Measurements from ENCODE around the gene CRY1.
A peak's percentile ranks its signal among the peaks of the same experiment; 100 is the strongest.
"Not testable (repeated sequence)": the region's sequence is repeated elsewhere in the genome, so short reads cannot be mapped to it uniquely, and the experiment has no call there.

The CRY1 gene

DNA sequence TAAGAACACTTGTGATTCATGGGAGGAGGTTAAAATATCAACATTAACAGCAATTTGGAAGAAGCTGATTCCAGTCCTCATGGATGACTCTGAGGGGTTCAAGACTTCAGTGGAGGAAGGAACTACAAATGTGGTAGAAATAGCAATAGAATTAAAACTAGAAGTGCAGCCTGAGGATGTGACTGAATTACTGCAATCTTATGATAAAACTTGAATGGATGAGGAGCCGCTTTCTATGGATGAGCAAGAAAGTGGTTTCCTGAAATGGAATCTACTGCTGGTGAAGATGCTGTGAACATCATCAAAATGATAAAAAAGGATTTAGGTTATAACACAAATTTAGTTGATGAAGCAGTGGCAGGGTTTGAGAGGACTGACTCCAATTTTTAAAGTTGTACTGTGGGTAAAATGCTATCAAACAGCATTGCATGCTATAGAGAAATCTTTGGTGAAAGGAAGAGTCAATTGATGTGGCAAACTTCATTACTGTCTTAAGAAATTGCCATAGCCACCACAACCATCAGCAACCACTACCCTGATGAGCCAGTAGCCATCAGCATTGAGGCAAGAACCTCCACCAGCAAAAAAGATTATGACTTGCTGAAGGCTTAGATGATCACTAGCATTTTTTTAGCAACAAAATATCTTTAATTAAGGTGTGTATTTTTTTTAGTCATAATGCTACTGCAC, 80.5 kb downstream of the CRY1 start:
- Mint-ChIP-seq H3K4me3 (no peak overlapping the region), H3K4me1 (no peaks in the 10 kb centered on the region), H3K36me3 (peaks cover 18% of the 10 kb centered on the region), H3K27ac (no peak overlapping the region), H3K9me3 (peaks cover 3% of the 10 kb centered on the region), H3K27me3 (peaks cover 14% of the 10 kb centered on the region)
- ATAC-seq = no peak

DNA sequence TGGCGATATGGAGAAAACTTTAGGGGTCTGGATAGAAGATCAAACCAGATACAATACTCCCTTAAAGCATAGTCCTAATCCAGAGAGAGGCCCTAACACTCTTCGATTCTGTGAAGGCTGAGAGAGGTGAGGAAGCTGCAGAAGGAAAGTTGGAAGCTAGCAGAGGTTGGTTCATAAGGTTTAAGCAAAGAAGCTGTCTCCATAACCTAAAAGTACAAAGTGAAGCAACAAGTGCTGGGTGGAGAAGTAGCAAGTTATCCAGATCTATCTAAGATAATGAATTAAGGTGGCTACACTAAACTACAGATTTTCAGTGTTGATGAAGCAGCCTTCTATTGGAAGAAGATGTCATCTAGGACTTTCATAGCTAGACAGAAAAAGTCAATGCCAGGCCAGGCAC, 81.8 kb downstream of the CRY1 start:
- H3K4me3 Mint-ChIP-seq = no peak overlapping the region
- peaks cover 3% of the 10 kb centered on the region for H3K9me3 Mint-ChIP-seq
- no peak for ATAC-seq
- H3K36me3 Mint-ChIP-seq = peaks cover 6% of the 10 kb centered on the region
- peaks cover 17% of the 10 kb centered on the region for H3K27me3 Mint-ChIP-seq
- no peak overlapping the region for H3K27ac Mint-ChIP-seq
- H3K4me1 Mint-ChIP-seq = no peaks in the 10 kb centered on the region

GRCh38 chr12:107007411-107007810, 85.9 kb downstream of the CRY1 start:
- Mint-ChIP-seq H3K4me1 (no peaks in the 10 kb centered on the region), H3K4me3 (no peak overlapping the region), H3K9me3 (peaks cover 7% of the 10 kb centered on the region), H3K27ac (no peak overlapping the region), H3K27me3 (peaks cover 17% of the 10 kb centered on the region), H3K36me3 (peaks cover 6% of the 10 kb centered on the region)
- no peak for ATAC-seq

DNA sequence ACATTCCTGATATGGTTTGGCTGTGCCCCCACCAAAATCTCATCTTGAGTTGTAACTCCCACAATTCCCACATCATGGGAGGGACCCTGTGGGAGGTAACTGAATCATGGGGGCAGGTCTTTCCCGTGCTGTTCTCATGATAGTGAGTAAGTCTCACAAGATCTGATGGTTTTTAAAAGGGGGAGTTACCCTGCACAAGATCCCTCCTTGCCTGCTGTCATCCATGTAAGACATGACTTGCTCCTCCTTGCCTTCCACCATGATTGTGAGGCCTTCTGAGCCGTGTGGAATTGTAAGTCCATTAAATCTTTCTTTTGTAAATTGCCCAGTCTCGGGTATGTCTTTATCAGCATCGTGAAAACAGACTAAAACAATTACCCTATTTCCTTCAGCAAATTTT, 90.7 kb downstream of the CRY1 start:
- H3K27ac Mint-ChIP-seq, H3K27me3 Mint-ChIP-seq, ATAC-seq, H3K9me3 Mint-ChIP-seq, H3K36me3 Mint-ChIP-seq, H3K4me3 Mint-ChIP-seq, H3K4me1 Mint-ChIP-seq: not testable (repeated sequence)

DNA sequence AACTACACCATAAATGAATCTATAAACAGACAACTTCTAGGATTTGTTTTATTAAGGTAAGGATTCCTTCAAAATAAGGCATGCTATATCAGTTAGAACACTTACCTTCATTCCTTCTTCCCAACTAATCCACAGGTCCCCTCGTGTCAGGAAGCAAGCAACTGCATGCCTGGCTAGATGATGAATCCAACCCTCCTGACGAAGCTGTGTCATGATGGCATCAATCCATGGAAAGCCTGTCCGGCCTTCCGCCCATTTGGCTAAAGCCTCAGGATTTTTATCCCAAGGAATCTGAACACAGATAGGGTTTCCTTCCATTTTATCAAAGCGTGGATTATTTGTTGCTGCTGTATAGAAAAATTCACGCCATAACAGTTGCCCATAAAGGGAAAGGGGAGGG, 93.9 kb downstream of the CRY1 start:
- no peaks in the 10 kb centered on the region for H3K27me3 Mint-ChIP-seq
- H3K4me1 Mint-ChIP-seq = no peaks in the 10 kb centered on the region
- peaks cover 4% of the 10 kb centered on the region for H3K9me3 Mint-ChIP-seq
- ATAC-seq = no peak
- H3K4me3 Mint-ChIP-seq = no peak overlapping the region
- no peak overlapping the region for H3K27ac Mint-ChIP-seq
- H3K36me3 Mint-ChIP-seq = peaks cover 17% of the 10 kb centered on the region

DNA sequence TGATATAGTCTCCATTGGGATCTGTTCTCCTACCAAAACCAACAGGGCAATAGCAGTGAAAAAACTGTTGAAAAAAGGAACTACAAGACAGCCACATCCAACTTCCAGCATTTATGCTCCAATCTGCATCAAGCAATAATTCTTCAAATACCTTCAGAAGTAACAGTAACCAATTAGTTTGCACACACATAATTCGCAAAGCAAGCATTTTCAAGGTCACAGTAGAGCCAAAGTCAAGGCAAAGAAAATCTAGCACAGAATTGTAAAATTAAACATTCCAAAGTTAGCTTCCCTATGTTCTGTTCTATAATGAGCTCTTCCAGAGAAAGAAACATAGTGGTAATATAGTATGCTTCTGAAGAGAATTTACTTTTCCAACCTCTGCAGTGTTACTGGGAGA, 95.4 kb downstream of the CRY1 start:
- peaks cover 17% of the 10 kb centered on the region for H3K36me3 Mint-ChIP-seq
- no peak overlapping the region for H3K4me3 Mint-ChIP-seq
- no peaks in the 10 kb centered on the region for H3K27me3 Mint-ChIP-seq
- no peak overlapping the region for H3K27ac Mint-ChIP-seq
- no peaks in the 10 kb centered on the region for H3K4me1 Mint-ChIP-seq
- ATAC-seq = no peak
- peaks cover 4% of the 10 kb centered on the region for H3K9me3 Mint-ChIP-seq

DNA sequence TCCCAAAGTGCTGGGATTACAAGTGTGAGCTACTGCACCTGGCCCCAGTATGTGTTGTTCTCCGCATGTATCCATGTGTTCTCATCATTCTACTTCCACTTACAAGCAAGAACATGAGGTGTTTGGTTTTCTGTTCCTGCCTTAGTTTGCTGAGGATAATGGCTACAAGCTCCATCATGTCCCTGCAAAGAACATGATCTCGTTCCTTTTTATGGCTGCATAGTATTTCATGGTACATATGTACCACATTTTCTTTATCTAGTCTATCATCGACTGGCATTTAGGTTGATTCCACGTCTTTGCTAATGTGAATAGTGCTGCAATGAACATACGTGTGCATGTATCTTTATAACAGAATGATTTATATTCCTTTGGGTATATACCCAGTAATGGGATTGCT, 97.2 kb downstream of the CRY1 start:
- peaks cover 12% of the 10 kb centered on the region for H3K36me3 Mint-ChIP-seq
- not testable (repeated sequence) for ATAC-seq, H3K4me3 Mint-ChIP-seq, H3K27me3 Mint-ChIP-seq, H3K4me1 Mint-ChIP-seq, H3K27ac Mint-ChIP-seq, H3K9me3 Mint-ChIP-seq

GRCh38 chr12:106994579-106995220, 98.6 kb downstream of the CRY1 start:
- no peak overlapping the region for H3K27ac Mint-ChIP-seq

GRCh38 chr12:106987846-106988245, 105.5 kb downstream of the CRY1 start:
- Mint-ChIP-seq H3K4me1 (peaks cover 38% of the 10 kb centered on the region), H3K36me3 (peaks cover 27% of the 10 kb centered on the region), H3K9me3 (peaks cover 11% of the 10 kb centered on the region), H3K27ac (no peak overlapping the region), H3K4me3 (peak overlapping the region; percentile 99), H3K27me3 (no peaks in the 10 kb centered on the region)
- no peak for ATAC-seq

More at GRCh38 chr12:106994579-106995220, 98.6 kb downstream of the CRY1 start:
- Mint-ChIP-seq H3K4me1 (no peaks in the 10 kb centered on the region), H3K4me3 (no peak overlapping the region), H3K9me3 (no peaks in the 10 kb centered on the region), H3K27me3 (no peaks in the 10 kb centered on the region), H3K36me3 (peaks cover 12% of the 10 kb centered on the region)
- no peak for ATAC-seq

- Mint-ChIP-seq H3K4me1 (peaks cover 38% of the 10 kb centered on the region), H3K4me3 (peak within 1 kb of the TSS; percentile 99), H3K27ac (peak within 1 kb of the TSS; percentile 92), H3K27me3 (no peaks in the 10 kb centered on the region), H3K36me3 (peaks cover 27% of the 10 kb centered on the region), H3K9me3 (peaks cover 11% of the 10 kb centered on the region)
- ATAC-seq = peak; percentile 98
These were observed 106.5 kb downstream of the CRY1 start, which contains the start of gene MTERF2 for GRCh38 chr12:106986625-106987389. Gene MTERF2, minus strand, starts transcription at chr12:106987146. Its CDS starts 8,432 bp downstream, at chr12:106978714.

DNA sequence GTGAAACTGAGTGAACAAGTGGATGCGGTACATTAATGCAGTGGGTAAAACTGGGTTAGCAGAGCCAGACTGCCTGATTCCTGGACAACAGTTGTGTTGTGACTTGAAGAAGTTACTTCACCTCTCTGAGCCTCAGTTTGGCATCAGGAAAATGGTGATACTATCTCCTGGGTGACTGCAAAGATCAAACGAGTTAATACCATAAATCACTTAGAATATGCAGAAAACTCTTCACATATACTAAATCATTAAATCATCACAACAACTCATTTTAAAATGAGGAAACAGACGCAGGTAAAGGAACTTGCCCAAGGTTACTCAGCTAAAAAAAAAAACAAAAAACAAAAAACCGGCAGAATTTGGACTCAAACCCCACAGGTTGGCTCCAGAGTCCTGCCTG, 107.2 kb downstream of the CRY1 start:
- no peaks in the 10 kb centered on the region for H3K27me3 Mint-ChIP-seq
- peak overlapping the region; percentile 92 for H3K27ac Mint-ChIP-seq
- peaks cover 11% of the 10 kb centered on the region for H3K9me3 Mint-ChIP-seq
- H3K4me1 Mint-ChIP-seq = peaks cover 38% of the 10 kb centered on the region
- H3K4me3 Mint-ChIP-seq = peak overlapping the region; percentile 99
- no peak for ATAC-seq
- H3K36me3 Mint-ChIP-seq = peaks cover 27% of the 10 kb centered on the region

DNA sequence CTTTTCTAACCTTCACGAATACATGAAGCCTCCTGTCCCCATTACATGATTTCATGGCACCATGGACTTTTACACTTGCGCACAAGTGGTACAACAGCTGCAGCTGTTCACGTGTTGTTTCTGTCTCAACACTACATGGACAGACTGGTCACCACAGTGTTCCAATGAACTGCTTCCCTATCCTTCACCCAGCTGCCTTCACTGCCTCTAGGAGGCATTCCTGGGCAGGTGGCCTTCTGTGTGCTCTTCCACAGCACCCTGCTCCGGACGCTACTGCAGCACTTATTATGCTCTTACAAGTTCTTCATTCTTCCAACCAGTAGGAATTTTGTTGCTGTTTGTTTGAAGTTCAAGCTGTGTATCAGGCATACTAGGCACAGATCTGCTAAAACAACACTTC, 107.9 kb downstream of the CRY1 start:
- Mint-ChIP-seq H3K27ac (no peak overlapping the region), H3K4me1 (peaks cover 38% of the 10 kb centered on the region), H3K4me3 (no peak overlapping the region), H3K9me3 (peaks cover 11% of the 10 kb centered on the region), H3K36me3 (peaks cover 27% of the 10 kb centered on the region), H3K27me3 (no peaks in the 10 kb centered on the region)
- ATAC-seq = no peak

- H3K9me3 Mint-ChIP-seq = peaks cover 11% of the 10 kb centered on the region
- H3K27ac Mint-ChIP-seq = no peak overlapping the region
- H3K27me3 Mint-ChIP-seq = no peaks in the 10 kb centered on the region
- no peak overlapping the region for H3K4me3 Mint-ChIP-seq
- ATAC-seq = no peak
- H3K4me1 Mint-ChIP-seq = peaks cover 38% of the 10 kb centered on the region
- peaks cover 27% of the 10 kb centered on the region for H3K36me3 Mint-ChIP-seq
These were observed 108.7 kb downstream of the CRY1 start for GRCh38 chr12:106984588-106985137.

DNA sequence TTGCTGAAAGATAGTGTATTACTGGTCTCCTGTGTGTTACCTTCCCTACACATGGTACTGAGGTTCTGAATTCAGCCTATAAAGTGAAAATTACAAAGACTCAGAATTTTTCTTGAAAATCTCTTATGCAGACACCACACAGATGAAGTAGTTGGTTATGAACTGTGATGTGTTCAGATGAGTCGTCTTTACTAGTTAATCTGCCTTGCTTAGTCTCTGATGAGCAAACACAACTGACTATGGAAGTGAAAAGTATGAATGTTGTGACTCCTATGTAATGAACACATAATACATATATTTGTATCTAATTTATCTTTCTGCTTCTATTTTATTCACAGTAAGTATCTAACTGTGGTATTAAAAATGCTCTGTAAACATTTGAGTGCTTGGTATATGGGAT, 111.1 kb downstream of the CRY1 start:
- H3K27me3 Mint-ChIP-seq = no peaks in the 10 kb centered on the region
- H3K36me3 Mint-ChIP-seq = peaks cover 27% of the 10 kb centered on the region
- peaks cover 11% of the 10 kb centered on the region for H3K9me3 Mint-ChIP-seq
- H3K4me3 Mint-ChIP-seq = no peak overlapping the region
- H3K4me1 Mint-ChIP-seq = peaks cover 32% of the 10 kb centered on the region
- H3K27ac Mint-ChIP-seq = no peak overlapping the region
- ATAC-seq = no peak

GRCh38 chr12:106981788-106982187, 111.6 kb downstream of the CRY1 start:
- no peak for ATAC-seq
- no peak overlapping the region for H3K27ac Mint-ChIP-seq

More at GRCh38 chr12:106981788-106982187, 111.6 kb downstream of the CRY1 start:
- H3K4me1 Mint-ChIP-seq = peaks cover 31% of the 10 kb centered on the region
- no peaks in the 10 kb centered on the region for H3K27me3 Mint-ChIP-seq
- no peak overlapping the region for H3K4me3 Mint-ChIP-seq
- H3K36me3 Mint-ChIP-seq = peaks cover 27% of the 10 kb centered on the region
- H3K9me3 Mint-ChIP-seq = peaks cover 11% of the 10 kb centered on the region

All from stimulated activated memory B cell treated with anti-CD40 and anti-IgM and Interleukin-4, amounts not matched to agents 10 μg/mL and 1 μg/mL and 100 μg/mL, for 72 hours (primary cell).